HEK293T (cell line): ENCODE measurements around the gene RPL32.
"Not testable (repeated sequence)": the region's sequence is repeated elsewhere in the genome, so short reads cannot be mapped to it uniquely, and the experiment has no call there.

Experiments
- ARNT ChIP-seq: fragments of 450-650 bp; IDR thresholded peaks from 2 replicates; pipeline ENCODE4 v1.6.1; 2017; ENCODE audit warnings: mild to moderate bottlenecking
- BHLHE40 ChIP-seq: fragments of 450-650 bp; IDR thresholded peaks from 2 replicates; pipeline ENCODE4 v1.6.1; 2016; ENCODE audit warnings: mild to moderate bottlenecking, moderate library complexity, borderline replicate concordance
- FOXM1 ChIP-seq: fragments of 450-650 bp; IDR thresholded peaks from 2 replicates; pipeline ENCODE4 v1.6.1; 2017; ENCODE audit warnings: mild to moderate bottlenecking, borderline replicate concordance
- HDGF ChIP-seq: fragments of 450-650 bp; IDR thresholded peaks from 2 replicates; pipeline ENCODE4 v1.6.1; 2017; ENCODE audit warnings: antibody characterized with exemption, borderline replicate concordance
- LEF1 ChIP-seq: fragments of 450-650 bp; IDR thresholded peaks from 2 replicates; pipeline ENCODE4 v1.6.1; 2017; ENCODE audit warnings: mild to moderate bottlenecking, borderline replicate concordance
- SP1 ChIP-seq: fragments of 450-650 bp; IDR thresholded peaks from 2 replicates; pipeline ENCODE4 v1.6.1; 2017
- TARDBP ChIP-seq: fragments of 450-650 bp; IDR thresholded peaks from 2 replicates; pipeline ENCODE4 v1.6.1; 2016

DNA sequence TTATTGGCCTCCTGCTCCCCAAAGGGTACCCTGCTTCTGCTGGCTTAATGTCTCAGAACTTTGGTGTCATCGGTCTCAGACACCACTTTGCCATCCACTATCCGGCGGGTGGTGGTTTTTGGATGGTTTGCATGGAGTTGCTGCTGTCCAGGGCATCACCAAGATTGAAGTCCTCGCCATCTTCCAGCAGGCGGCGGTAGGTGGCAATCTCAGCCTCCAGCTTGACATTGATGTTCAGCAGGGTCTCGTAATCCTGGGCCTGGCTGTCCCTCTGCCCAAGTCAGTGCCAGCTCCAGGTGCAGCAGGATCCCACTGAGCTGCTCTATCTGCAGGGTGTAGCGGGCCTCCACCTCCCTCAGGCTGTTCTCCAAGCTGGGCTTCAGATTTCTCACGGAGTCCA is 54.0 kb downstream of the RPL32 start:
- not testable (repeated sequence) for TF ChIP-seq LEF1, FOXM1, SP1, HDGF, TARDBP, BHLHE40, ARNT
